Hepatocyte (in vitro differentiated cells): ENCODE measurements around the gene TRIM3. TPM values are rescaled to one million over a fixed set of nuclear protein-coding genes. Genes with fewer than 3 reads are reported as not detected.

ENCODE experiments used
- DNase-seq: peaks from one replicate; pipeline ENCODE4 v3.0.0-alpha.2; 2016; ENCODE audit warnings: low spot score
- H2AFZ ChIP-seq: fragments of 200-600 bp; sonication (generic); 2 replicates; pipeline ENCODE4 v1.6.0; 2016; ENCODE audit warnings: antibody characterized with exemption, mild to moderate bottlenecking
- H3K27ac ChIP-seq: fragments of 200-600 bp; sonication (generic); 2 replicates; pipeline ENCODE4 v1.5.1; 2016; ENCODE audit warnings: mild to moderate bottlenecking
- H3K27me3 ChIP-seq: fragments of 200-600 bp; sonication (generic); 2 replicates; pipeline ENCODE4 v1.6.1; 2016
- H3K36me3 ChIP-seq: fragments of 200-600 bp; sonication (generic); replicated peaks from 2 replicates; pipeline ENCODE4 v1.5.1; 2016; ENCODE audit warnings: low read depth; ENCODE audit not compliant: insufficient read depth
- H3K4me1 ChIP-seq: fragments of 200-600 bp; sonication (generic); 2 replicates; pipeline ENCODE4 v1.5.1; 2016; ENCODE audit warnings: mild to moderate bottlenecking, moderate library complexity; ENCODE audit not compliant: insufficient read depth
- H3K4me2 ChIP-seq: fragments of 200-600 bp; sonication (generic); 2 replicates; pipeline ENCODE4 v1.6.0; 2016
- H3K4me3 ChIP-seq: fragments of 200-600 bp; sonication (generic); 2 replicates; pipeline ENCODE4 v1.5.1; 2016; ENCODE audit warnings: mild to moderate bottlenecking
- H3K79me2 ChIP-seq: fragments of 200-600 bp; sonication (generic); 2 replicates; pipeline ENCODE4 v1.6.0; 2017; ENCODE audit warnings: mild to moderate bottlenecking
- H3K9me2 ChIP-seq: fragments of 200-600 bp; sonication (generic); replicated peaks from 2 replicates; pipeline ENCODE4 v1.6.0; 2017; ENCODE audit warnings: mild to moderate bottlenecking; ENCODE audit not compliant: insufficient read depth
- H3K9me3 ChIP-seq: fragments of 200-600 bp; sonication (generic); 2 replicates; pipeline ENCODE4 v1.5.1; 2016; ENCODE audit warnings: low read depth, mild to moderate bottlenecking
- H4K20me1 ChIP-seq: fragments of 200-600 bp; sonication (generic); 2 replicates; pipeline ENCODE4 v1.6.0; 2016; ENCODE audit warnings: mild to moderate bottlenecking; ENCODE audit not compliant: insufficient read depth, poor library complexity, severe bottlenecking
- CTCF ChIP-seq: fragments of 200-600 bp; sonication (generic); IDR thresholded peaks from 2 replicates; pipeline ENCODE4 v1.5.1; 2016; ENCODE audit warnings: antibody characterized with exemption, mild to moderate bottlenecking; ENCODE audit not compliant: poor library complexity
- EZH2 ChIP-seq: fragments of 200-600 bp; sonication (generic); IDR thresholded peaks from 2 replicates; pipeline ENCODE4 v1.6.1; 2016; ENCODE audit warnings: antibody characterized with exemption, mild to moderate bottlenecking, borderline replicate concordance
- EZH2phosphoT487 ChIP-seq: fragments of 200-600 bp; sonication (generic); IDR thresholded peaks from one replicate; pipeline ENCODE4 v1.6.1; 2018; ENCODE audit warnings: antibody characterized with exemption, mild to moderate bottlenecking, low read depth, moderate library complexity; ENCODE audit not compliant: unreplicated experiment, severe bottlenecking
- WGBS: methylation state at CpG from one replicate; pipeline ENCODE4 v1.1.6; 2016; ENCODE audit warnings: low lambda C conversion rate; ENCODE audit errors: missing lambda C conversion rate; 5-methylcytosine and 5-hydroxymethylcytosine counted together
- polyA plus RNA-seq: library from polyadenylated mRNA; unstranded; fragments of >200 nt; fragmentation: Nextera tagmentation; extraction: Ambion mirVana; gene quantifications from 2 replicates; pipeline ENCODE4 v1.2.1, GENCODE V29; 2016
- total RNA-seq: library from RNA; depleted of rRNA; stranded (reverse); fragments of >200 nt; gene quantifications from 2 replicates; pipeline ENCODE4 v1.2.3, GENCODE V29; 2014

The TRIM3 gene
- total and polyA plus RNA-seq, 2 experiments from 2014 or later = 26.2 to 35.5 TPM

GRCh38 chr11:6417907-6418556 is 55.7 kb downstream of the TRIM3 start:
- Histone ChIP-seq H3K9me2 (no peaks in the 10 kb centered on the region), H3K4me2 (peak overlapping the region; percentile 78), H3K36me3 (no peaks in the 10 kb centered on the region), H3K4me3 (peak overlapping the region; percentile 97), H3K79me2 (peaks cover 59% of the 10 kb centered on the region), H3K9me3 (no peaks in the 10 kb centered on the region), H4K20me1 (no peaks in the 10 kb centered on the region), H3K27me3 (no peaks in the 10 kb centered on the region), H2AFZ (peak overlapping the region; percentile 95), H3K27ac (peak overlapping the region; percentile 89), H3K4me1 (peaks cover 9% of the 10 kb centered on the region)
- WGBS = 30% methylated on average over 7 of the region's 7 CpGs
- TF ChIP-seq CTCF (no peak), EZH2phosphoT487 (no peak), EZH2 (no peak)
- no peak for DNase-seq

- TF ChIP-seq EZH2phosphoT487 (no peak), CTCF (no peak), EZH2 (no peak)
- Histone ChIP-seq H3K27me3 (no peaks in the 10 kb centered on the region), H3K9me2 (no peaks in the 10 kb centered on the region), H3K4me3 (no peak overlapping the region), H3K36me3 (no peaks in the 10 kb centered on the region), H3K27ac (no peak overlapping the region), H3K9me3 (no peaks in the 10 kb centered on the region), H3K4me2 (no peak overlapping the region), H3K79me2 (peaks cover 65% of the 10 kb centered on the region), H2AFZ (no peak overlapping the region), H3K4me1 (peaks cover 9% of the 10 kb centered on the region), H4K20me1 (no peaks in the 10 kb centered on the region)
- WGBS = 97% methylated on average over 6 of the region's 6 CpGs
- no peak for DNase-seq
Measured at GRCh38 chr11:6415797-6416196, 57.9 kb downstream of the TRIM3 start.

GRCh38 chr11:6414874-6415328 is 58.8 kb downstream of the TRIM3 start:
- Histone ChIP-seq H3K79me2 (peaks cover 57% of the 10 kb centered on the region), H3K27me3 (no peaks in the 10 kb centered on the region), H3K4me3 (no peak overlapping the region), H3K36me3 (no peaks in the 10 kb centered on the region), H3K4me2 (peak overlapping the region; percentile 51), H3K9me2 (no peaks in the 10 kb centered on the region), H4K20me1 (no peaks in the 10 kb centered on the region), H3K27ac (no peak overlapping the region), H2AFZ (no peak overlapping the region), H3K9me3 (no peaks in the 10 kb centered on the region), H3K4me1 (peaks cover 8% of the 10 kb centered on the region)
- TF ChIP-seq EZH2 (no peak), CTCF (no peak), EZH2phosphoT487 (no peak)
- DNase-seq = no peak
- WGBS = 86% methylated on average over 3 of the region's 3 CpGs
